ENCODE measurements around the gene FN1.

DNA sequence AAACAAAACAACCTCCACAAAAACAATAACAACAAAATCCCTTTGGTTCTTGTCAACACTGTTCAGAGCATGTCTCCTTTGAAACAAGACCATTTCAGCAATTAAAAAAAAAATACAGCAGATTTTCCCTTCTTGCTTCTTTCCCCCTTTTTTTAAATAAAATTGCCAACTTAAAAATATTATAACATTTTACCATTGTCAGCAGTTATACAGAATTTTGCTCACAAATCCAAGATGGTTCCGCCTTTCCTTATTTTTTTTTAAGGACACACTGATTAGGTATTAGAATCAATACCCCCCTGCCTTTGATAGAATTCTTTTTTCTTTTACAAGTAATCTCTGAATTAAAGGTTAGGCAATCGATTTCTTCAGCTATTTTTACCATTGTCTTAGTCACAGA is 48.7 kb upstream of the FN1 start:
- TF ChIP-seq POLR2AphosphoS5 (IDR thresholded peaks at IDR 0.05; ENCODE audit: low read depth, low read length): no peak
- no peak for TF ChIP-seq CTCF (IDR thresholded peaks at IDR 0.05)
- TF ChIP-seq YY1 (IDR thresholded peaks at IDR 0.05; ENCODE audit: low read depth): no peak
- no peak for TF ChIP-seq TCF12 (IDR thresholded peaks at IDR 0.05)
- TF ChIP-seq, protein P1, sequence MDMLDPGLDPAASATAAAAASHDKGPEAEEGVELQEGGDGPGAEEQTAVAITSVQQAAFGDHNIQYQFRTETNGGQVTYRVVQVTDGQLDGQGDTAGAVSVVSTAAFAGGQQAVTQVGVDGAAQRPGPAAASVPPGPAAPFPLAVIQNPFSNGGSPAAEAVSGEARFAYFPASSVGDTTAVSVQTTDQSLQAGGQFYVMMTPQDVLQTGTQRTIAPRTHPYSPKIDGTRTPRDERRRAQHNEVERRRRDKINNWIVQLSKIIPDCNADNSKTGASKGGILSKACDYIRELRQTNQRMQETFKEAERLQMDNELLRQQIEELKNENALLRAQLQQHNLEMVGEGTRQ (IDR thresholded peaks at IDR 0.05; ENCODE audit: borderline replicate concordance, low read depth, low read length): no peak
- TF ChIP-seq SIN3A (IDR thresholded peaks at IDR 0.05; ENCODE audit: borderline replicate concordance, low read depth, low read length): no peak
- TF ChIP-seq, protein P2, sequence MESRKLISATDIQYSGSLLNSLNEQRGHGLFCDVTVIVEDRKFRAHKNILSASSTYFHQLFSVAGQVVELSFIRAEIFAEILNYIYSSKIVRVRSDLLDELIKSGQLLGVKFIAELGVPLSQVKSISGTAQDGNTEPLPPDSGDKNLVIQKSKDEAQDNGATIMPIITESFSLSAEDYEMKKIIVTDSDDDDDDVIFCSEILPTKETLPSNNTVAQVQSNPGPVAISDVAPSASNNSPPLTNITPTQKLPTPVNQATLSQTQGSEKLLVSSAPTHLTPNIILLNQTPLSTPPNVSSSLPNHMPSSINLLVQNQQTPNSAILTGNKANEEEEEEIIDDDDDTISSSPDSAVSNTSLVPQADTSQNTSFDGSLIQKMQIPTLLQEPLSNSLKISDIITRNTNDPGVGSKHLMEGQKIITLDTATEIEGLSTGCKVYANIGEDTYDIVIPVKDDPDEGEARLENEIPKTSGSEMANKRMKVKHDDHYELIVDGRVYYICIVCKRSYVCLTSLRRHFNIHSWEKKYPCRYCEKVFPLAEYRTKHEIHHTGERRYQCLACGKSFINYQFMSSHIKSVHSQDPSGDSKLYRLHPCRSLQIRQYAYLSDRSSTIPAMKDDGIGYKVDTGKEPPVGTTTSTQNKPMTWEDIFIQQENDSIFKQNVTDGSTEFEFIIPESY (IDR thresholded peaks at IDR 0.05; ENCODE audit: borderline replicate concordance, low read depth): no peak
- no peak for TF ChIP-seq SMC3 (IDR thresholded peaks at IDR 0.05; ENCODE audit: low read depth, low read length)
- TF ChIP-seq TAF1 (IDR thresholded peaks at IDR 0.05; ENCODE audit: borderline replicate concordance, low read depth, low read length): no peak
- no peak for TF ChIP-seq GATA2 (CRISPR knock-in tag; IDR thresholded peaks at IDR 0.05)
- no peak for TF ChIP-seq TEAD4 (IDR thresholded peaks at IDR 0.05; ENCODE audit: borderline replicate concordance, insufficient read depth)
- TF ChIP-seq RAD21 (IDR thresholded peaks at IDR 0.05; ENCODE audit: low read length): no peak
- no peak for TF ChIP-seq CHD2 (IDR thresholded peaks at IDR 0.05; ENCODE audit: low read length, partially characterized antibody)
- no peak for TF ChIP-seq RFX5 (IDR thresholded peaks at IDR 0.05; ENCODE audit: low read length)

All from SK-N-SH (cell line).